ENCODE results near the gene TXNRD1.
"Not testable (repeated sequence)": the region's sequence is repeated elsewhere in the genome, so short reads cannot be mapped to it uniquely, and the experiment has no call there.

Gene TXNRD1

GRCh38 chr12:104242546-104243206 is 27.1 kb downstream of the TXNRD1 start:
- no peak for DNase-seq

- no peak for DNase-seq
Measured at GRCh38 chr12:104243551-104243950, 28.0 kb downstream of the TXNRD1 start.

GRCh38 chr12:104243971-104244370 is 28.4 kb downstream of the TXNRD1 start:
- no peak for DNase-seq

- no peak for DNase-seq
Measured at GRCh38 chr12:104247698-104248097, 32.1 kb downstream of the TXNRD1 start.

- no peak for DNase-seq
Measured at GRCh38 chr12:104248444-104248843, 32.9 kb downstream of the TXNRD1 start.

GRCh38 chr12:104249017-104249416 is 33.4 kb downstream of the TXNRD1 start:
- DNase-seq = no peak

- DNase-seq = no peak
Measured at GRCh38 chr12:104249898-104250297, 34.3 kb downstream of the TXNRD1 start.

- DNase-seq = no peak
Measured at GRCh38 chr12:104250366-104251125, 35.0 kb downstream of the TXNRD1 start.

GRCh38 chr12:104257913-104258472 is 42.4 kb downstream of the TXNRD1 start:
- DNase-seq = no peak

- no peak for DNase-seq
Measured at GRCh38 chr12:104258476-104259067, 43.0 kb downstream of the TXNRD1 start.

GRCh38 chr12:104263026-104263425 is 47.4 kb downstream of the TXNRD1 start:
- DNase-seq = no peak

- no peak for DNase-seq
Measured at GRCh38 chr12:104263580-104264358, 48.2 kb downstream of the TXNRD1 start.

GRCh38 chr12:104265436-104265835 is 49.9 kb downstream of the TXNRD1 start:
- not testable (repeated sequence) for DNase-seq

GRCh38 chr12:104272938-104273337 is 57.4 kb downstream of the TXNRD1 start:
- DNase-seq = no peak

- DNase-seq = no peak
Measured at GRCh38 chr12:104273503-104273902, 57.9 kb downstream of the TXNRD1 start.

GRCh38 chr12:104274811-104275210 is 59.2 kb downstream of the TXNRD1 start:
- DNase-seq = no peak

GRCh38 chr12:104275689-104276088 is 60.1 kb downstream of the TXNRD1 start:
- DNase-seq = no peak

GRCh38 chr12:104276273-104277131 is 60.9 kb downstream of the TXNRD1 start:
- DNase-seq = no peak

GRCh38 chr12:104279164-104279563 is 63.6 kb downstream of the TXNRD1 start:
- no peak for DNase-seq

GRCh38 chr12:104280111-104280510 is 64.5 kb downstream of the TXNRD1 start:
- DNase-seq = no peak

GRCh38 chr12:104280717-104281458 is 65.3 kb downstream of the TXNRD1 start:
- no peak for DNase-seq

All from activated T-cell treated with anti-CD3 and anti-CD28 coated beads for 4 hours (primary cell).